GM11168 (cell line): ENCODE data around the gene ZBTB48.

ENCODE experiments used
- in situ Hi-C: fragments of 300-500 bp; cut with MboI; formaldehyde crosslinking; loops from one replicate; pipeline ENCODE4 v1.12.0; 2022; ENCODE audit warnings: low sequenced_read_pairs; ENCODE audit not compliant: unreplicated experiment

Gene ZBTB48

DNA sequence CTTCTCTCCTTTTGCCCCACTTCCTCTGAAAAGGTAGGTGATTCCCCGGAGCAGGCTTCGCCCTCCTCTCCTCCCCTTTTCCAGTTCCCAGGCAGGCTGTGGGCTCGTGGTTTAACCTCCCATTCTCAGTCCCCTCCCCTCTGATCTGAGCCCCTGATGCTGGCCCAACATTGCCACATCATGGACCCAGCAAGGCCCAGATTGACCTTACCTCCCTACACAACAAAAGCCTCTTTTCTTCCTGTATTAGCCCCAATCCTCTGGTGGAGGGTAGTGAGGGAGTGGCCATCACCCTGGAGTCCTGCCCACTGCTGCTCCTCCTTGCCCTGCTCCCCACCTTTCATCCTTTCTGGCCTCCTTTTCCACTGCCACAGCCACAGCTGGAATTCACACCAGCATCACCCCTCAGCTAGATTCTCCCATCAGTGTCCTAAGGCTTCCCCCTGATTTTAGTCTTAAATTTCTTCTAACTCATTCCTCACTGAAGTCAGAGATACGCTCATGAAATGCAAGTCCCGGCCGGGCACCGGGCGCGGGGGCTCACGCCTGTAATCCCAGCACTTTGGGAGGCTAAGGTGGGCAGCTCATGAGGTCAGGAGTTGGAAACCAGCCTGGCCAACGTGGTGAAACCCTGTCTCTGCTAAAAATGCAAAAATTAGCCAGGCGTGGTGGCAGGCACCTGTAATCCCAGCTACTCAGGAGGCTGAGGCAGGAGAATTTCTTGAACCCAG lies 7.0 kb upstream of the ZBTB48 start:
- in situ Hi-C loops, result no loop called here

DNA sequence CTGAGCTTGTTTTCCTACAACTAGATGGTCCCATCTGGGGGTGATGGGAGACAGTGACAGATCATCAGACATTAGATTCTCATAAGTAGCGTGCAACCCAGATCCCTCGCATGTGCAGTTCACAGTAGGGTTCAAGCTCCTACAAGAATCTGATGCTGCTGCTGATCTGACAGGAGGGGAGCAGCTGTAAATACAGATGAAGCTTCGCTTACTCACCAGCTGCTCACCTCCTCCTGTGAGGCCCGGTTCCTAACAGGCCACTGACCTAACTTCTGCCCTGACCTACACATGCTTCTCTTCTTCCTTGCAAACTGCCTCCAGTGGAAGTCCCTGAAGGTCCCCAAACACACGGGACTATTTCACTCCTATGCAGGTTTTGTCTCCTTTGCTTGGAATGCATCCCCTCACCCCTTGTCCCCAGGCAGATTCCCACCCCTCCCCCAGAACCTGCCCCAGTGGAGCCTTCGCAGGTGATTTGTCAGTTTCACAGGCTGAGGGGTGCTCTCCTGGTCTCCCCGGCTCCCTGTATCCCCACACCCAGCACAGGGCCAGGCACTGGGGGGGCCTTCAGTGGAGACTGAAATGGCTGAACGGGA lies 5.7 kb upstream of the ZBTB48 start:
- in situ Hi-C loops, result no loop called here

DNA sequence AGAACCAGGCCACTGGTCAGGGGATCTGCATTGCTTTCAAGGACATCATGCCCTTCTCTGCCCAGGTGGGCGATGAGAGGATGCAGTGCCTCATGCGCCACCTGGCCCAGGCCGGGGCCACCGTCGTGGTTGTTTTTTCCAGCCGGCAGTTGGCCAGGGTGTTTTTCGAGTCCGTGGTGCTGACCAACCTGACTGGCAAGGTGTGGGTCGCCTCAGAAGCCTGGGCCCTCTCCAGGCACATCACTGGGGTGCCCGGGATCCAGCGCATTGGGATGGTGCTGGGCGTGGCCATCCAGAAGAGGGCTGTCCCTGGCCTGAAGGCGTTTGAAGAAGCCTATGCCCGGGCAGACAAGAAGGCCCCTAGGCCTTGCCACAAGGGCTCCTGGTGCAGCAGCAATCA lies 5.0 kb upstream of the ZBTB48 start:
- in situ Hi-C loops, result no loop called here

DNA sequence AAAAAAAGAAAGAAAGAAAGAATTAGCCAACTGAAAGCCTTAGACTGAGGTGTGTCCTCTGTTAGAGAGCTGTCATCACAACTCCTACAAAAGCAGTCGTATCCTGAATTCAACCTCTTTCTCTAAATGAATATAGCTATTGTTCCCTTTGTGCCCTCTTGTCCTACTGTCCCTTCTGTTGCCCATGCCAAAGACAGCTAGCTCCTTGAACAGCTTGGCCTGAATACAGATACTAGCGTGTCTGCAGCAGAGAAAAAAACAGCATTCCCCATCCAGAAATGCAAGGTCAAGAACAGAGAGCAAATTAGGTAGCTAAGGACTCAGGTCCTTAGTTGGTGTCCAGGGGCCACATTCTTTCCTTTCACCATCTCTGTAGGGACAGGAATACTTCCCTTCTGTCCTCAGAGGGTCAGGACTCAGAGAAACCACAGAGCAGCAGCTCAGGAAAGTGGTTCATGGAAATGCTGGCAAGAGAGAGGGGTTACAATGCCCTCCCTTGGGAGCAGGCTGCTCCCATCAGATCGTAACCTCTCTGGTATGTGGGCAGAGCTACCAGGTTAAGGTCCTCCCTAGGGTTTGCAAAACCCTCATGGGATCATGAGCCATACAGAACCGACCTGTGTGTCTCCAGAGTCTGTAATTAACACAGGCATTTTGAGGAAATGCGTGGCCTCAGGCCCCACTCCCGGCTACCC lies 1.8 kb upstream of the ZBTB48 start:
- in situ Hi-C loops, result no loop called here

DNA sequence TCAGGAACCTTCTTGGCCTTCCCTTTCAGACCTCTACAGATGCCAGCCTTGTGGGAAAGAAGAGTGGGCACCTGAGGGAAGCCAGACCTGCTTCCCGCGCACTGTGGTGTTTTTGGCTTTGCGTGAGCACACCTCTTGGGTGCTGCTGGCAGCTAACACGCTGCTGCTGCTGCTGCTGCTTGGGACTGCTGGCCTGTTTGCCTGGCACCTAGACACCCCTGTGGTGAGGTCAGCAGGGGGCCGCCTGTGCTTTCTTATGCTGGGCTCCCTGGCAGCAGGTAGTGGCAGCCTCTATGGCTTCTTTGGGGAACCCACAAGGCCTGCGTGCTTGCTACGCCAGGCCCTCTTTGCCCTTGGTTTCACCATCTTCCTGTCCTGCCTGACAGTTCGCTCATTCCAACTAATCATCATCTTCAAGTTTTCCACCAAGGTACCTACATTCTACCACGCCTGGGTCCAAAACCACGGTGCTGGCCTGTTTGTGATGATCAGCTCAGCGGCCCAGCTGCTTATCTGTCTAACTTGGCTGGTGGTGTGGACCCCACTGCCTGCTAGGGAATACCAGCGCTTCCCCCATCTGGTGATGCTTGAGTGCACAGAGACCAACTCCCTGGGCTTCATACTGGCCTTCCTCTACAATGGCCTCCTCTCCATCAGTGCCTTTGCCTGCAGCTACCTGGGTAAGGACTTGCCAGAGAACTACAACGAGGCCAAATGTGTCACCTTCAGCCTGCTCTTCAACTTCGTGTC lies 995 bp upstream of the ZBTB48 start:
- in situ Hi-C loops, result no loop called here

DNA sequence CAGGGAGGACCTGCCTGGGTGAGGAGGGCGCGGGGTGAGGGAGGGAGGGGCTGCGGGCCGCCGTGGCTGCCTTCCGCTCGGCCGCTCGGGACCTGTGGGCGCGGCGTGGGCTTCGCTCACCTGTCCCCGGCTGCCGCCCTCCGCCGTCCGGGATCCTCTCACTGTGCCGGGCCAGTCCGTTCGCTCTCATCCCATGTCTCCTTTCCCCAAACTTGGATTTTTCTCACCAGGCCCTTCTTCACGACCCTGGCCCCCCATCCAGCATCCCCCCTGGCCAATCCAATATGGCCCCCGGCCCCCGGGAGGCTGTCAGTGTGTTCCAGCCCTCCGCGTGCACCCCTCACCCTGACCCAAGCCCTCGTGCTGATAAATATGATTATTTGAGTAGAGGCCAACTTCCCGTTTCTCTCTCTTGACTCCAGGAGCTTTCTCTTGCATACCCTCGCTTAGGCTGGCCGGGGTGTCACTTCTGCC lies 362 bp downstream of the ZBTB48 start:
- in situ Hi-C loops, result no loop called here

DNA sequence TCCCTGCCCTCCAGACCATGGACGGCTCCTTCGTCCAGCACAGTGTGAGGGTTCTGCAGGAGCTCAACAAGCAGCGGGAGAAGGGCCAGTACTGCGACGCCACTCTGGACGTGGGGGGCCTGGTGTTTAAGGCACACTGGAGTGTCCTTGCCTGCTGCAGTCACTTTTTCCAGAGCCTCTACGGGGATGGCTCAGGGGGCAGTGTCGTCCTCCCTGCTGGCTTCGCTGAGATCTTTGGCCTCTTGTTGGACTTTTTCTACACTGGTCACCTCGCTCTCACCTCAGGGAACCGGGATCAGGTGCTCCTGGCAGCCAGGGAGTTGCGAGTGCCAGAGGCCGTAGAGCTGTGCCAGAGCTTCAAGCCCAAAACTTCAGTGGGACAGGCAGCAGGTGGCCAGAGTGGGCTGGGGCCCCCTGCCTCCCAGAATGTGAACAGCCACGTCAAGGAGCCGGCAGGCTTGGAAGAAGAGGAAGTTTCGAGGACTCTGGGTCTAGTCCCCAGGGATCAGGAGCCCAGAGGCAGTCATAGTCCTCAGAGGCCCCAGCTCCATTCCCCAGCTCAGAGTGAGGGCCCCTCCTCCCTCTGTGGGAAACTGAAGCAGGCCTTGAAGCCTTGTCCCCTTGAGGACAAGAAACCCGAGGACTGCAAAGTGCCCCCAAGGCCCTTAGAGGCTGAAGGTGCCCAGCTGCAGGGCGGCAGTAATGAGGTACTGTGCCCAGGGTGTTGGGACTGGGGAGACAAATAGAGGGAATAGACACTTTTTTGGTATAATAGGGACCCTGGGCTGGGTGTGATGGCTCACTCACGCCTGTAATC lies 1.0 kb downstream of the ZBTB48 start:
- in situ Hi-C loops, result no loop called here

DNA sequence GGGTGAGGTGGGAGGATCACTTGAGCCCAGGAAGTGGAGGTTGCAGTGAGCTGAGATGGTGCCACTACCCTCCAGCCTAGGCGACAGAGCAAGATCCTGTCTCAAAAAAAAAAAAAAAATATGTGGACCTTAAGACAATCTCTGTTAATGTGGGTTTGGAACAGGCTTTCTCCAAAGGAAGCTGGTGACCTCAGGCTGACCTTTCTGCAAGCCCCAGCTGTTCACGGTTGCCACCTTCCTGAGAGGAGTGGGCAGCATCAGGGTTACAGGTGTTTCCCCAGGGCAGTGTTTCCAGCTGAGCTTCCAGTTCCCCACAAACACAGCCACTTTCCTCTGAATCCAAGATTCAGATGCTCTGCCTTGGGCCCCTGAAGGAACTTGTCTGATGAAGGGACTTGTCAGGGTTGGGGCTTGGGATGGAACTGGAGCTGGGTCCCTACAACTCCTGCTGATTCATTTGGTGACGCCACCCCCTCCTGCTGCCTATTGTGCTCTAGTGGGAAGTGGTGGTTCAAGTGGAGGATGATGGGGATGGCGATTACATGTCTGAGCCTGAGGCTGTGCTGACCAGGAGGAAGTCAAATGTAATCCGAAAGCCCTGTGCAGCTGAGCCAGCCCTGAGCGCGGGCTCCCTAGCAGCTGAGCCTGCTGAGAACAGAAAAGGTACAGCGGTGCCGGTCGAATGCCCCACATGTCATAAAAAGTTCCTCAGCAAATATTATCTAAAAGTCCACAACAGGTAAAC lies 1.9 kb downstream of the ZBTB48 start:
- in situ Hi-C loops, result no loop called here

DNA sequence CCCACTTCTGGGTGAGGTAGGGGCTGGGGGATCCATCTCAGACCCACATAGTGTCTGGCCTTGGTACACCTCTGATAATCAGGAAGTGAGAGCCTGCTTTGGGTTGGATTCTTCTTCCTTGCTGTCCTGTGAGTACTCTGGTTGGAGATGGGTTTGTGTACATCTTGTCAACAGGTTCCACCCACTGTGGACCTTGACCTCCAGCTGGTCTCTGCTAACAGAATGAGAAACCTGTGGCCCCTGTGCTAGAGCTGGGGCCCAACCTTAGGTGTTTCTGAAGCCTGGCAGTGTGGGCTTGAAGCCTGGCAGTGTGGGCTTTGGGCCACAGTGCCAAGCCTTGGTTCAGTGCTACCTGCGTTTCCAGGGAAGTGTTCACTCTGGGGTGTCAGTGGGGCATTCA lies 2.6 kb downstream of the ZBTB48 start:
- in situ Hi-C loops, result no loop called here

DNA sequence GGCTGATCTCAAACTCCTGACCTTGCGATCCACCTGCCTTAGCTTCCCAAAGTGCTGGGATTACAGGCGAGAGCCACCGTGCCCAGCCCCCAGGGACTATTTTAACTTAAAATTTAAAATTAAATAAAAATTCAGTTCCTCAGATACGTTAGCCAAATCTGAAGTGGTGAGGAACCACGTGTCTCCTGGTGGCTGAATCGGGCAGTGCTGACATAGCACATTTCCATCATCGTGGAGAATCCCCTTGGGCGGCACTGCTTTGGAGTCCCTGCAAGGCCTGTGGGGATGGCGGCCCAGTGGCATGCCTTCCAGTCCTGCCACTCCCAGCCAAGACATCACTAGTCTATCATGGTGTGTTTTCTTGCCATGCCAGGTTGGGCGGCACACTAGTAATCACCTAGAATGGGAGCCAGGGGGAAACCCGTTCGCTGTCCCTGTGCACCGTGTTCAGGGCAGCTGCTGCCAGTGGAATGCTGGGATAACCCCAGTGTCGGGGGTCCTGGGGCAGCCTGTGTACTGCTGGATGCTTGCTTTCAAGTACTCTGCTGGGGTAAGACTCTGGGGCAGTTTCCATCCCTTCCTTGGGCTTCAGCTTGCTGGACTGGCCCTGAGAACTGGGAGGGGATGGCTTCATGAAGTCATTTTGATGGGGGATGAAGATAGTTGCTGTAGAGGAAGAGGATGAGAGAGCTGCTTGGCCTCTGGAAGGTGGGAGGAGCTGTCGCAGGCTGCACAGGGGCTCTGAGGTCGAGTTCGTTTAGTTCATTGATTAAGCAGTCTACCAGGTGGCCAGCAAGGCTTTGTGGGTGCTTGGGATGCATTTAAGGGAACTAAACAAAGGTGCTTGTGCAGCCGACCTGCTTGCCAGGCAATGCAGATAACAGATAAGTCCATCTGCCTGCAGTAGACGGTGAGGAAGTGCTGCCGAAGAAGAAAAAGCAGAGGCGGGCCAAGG lies 4.6 kb downstream of the ZBTB48 start:
- in situ Hi-C loops, result no loop called here

DNA sequence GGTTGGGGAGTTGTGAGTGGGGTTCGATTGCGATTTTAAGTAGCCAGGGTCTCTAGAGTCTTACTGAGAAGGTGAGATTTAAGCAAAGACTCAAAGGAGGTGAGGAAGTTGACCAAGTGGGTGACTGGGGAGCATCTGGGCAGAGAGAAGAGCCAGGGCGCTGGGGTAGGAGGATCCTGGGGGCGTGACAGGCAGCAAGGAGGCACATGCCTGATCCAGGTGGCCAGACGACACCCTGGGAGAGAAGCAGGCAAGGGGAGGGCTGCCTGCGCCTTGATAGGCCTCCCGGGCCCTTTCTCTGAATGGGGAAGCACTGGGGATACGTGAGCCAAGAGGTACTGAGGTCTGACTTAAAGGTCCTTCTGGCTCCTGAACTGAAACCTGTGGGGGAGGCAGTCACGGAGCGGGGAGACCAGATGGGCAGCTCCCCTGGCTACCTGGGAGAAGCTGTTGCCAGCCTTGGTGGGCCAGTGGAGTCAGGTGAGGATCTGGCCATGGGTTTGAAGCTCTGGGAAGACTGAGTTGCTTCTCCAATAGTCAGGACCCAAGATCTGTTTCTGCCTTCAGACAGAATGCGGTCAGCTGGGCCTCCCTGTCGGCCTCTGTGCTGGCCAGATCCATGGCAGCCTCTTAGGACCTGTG lies 5.4 kb downstream of the ZBTB48 start:
- in situ Hi-C loops, result no loop called here

DNA sequence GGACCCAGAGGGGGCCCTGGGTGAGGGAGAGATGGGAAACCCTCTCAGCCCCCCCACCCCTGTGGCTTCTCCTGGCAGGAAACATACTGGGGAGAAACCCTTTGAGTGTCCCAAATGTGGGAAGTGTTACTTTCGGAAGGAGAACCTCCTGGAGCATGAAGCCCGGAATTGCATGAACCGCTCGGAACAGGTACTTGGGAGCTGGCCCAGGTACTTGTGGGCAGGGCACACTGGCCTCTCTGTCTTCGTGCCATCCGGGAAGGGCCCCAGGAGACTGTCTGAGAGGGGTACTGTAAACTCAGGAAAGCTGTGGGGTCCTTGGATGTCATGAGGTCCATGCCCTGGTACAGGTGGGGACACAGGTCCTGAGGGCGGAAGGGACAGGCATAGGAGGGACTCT lies 6.0 kb downstream of the ZBTB48 start:
- in situ Hi-C loops, result no loop called here

DNA sequence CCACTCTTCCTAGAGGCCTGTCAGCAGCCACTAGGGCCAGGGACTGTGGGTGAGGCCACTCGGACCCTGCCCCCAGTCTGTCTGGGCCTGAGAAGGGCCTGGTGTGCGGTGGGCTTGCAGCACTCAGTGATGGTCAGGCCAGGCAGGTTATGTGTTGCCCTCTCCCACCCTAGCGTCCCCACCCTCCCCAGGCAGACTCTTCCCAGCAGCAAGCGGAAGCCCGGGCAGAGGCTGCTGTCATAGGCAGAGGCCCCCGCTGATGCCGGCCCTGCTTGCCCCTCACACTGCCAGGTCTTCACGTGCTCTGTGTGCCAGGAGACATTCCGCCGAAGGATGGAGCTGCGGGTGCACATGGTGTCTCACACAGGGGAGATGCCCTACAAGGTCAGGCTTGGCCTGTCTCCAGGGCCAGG lies 6.6 kb downstream of the ZBTB48 start:
- in situ Hi-C loops, result no loop called here

DNA sequence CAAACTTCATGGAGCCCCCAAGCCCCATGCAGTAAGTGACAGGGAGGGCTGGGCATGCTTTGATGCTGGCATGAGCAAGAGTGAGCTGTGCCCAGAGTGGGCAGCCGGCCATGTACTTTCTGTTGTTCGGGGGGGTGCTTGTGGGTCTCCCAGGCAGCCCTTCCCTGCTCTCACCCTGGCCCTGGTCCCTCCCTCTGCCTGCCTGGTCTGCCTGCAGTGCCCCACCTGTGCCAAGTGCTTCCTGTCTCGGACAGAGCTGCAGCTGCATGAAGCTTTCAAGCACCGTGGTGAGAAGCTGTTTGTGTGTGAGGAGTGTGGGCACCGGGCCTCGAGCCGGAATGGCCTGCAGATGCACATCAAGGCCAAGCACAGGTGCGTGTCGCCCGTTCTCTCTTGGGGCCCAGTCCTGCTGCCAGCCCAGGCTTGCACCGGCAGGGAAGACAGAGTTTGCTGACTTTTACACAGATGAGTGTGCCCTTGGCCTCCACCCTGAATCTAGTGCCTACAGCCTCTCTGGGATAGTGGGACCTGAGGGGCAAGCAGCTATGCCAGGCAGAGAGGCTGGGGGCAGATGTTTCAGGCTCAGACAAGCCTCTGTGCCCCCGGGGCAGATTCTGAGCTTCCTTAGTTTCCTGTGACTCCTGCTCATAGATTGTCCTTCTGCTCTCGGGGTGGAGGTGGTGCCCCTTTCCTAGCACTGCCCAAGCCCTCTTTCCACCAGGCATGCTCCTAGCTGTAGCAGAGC lies 7.6 kb downstream of the ZBTB48 start:
- in situ Hi-C loops, result no loop called here

DNA sequence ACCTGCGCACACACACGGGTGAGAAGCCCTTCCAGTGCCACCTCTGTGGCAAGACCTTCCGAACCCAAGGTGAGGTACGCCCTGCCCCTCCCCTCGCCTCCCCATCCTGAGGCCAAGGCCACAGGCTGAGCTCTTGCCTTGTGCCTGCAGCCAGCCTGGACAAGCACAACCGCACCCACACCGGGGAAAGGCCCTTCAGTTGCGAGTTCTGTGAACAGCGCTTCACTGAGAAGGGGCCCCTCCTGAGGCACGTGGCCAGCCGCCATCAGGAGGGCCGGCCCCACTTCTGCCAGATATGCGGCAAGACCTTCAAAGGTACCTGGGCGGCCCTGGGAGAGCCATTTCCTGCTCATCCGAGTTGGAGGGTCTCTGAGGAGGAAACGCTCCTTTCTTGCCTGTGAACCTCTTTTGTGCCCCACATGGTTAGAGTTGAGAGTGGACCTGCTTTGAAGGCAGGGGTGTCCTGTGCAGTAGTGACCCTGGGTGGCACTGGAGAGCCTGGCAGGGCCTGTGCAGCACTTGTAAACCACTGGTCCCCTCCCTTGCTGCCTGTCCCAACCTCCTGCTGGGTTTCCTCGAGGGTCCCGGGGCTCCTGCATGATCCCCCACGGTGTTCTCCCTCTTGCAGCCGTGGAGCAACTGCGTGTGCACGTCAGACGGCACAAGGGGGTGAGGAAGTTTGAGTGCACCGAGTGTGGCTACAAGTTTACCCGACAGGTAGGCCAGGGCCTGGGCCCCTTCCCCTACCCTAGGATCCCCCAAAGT lies 8.5 kb downstream of the ZBTB48 start:
- in situ Hi-C loops, result no loop called here

DNA sequence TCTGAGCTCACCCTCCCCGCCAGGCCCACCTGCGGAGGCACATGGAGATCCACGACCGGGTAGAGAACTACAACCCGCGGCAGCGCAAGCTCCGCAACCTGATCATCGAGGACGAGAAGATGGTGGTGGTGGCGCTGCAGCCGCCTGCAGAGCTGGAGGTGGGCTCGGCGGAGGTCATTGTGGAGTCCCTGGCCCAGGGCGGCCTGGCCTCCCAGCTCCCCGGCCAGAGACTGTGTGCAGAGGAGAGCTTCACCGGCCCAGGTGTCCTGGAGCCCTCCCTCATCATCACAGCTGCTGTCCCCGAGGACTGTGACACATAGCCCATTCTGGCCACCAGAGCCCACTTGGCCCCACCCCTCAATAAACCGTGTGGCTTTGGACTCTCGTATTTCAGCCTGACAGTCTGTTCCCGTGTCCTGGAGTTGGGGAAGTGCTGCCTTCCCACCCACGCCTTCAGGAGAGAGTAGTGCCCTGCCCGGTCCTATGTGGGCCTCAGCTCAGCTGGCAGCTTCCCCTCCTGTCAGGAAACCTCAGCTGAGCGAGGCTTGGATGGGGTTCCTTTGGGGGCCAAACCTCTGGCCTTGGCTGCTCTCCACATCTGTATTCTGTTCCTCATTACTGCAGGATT lies 9.2 kb downstream of the ZBTB48 start:
- in situ Hi-C loops, result no loop called here
